HG02970 (cell line): ENCODE data around the gene GLCE.
"Not testable (repeated sequence)": the region's sequence is repeated elsewhere in the genome, so short reads cannot be mapped to it uniquely, and the experiment has no call there.

Source experiments
- ATAC-seq: cut with Tn5 transposase; IDR thresholded peaks from one replicate; pipeline ENCODE4 v1.9.1; 2021; ENCODE audit warnings: mild to moderate bottlenecking, moderate library complexity, moderate number of reproducible peaks; ENCODE audit not compliant: unreplicated experiment, low FRiP score

GLCE gene

DNA sequence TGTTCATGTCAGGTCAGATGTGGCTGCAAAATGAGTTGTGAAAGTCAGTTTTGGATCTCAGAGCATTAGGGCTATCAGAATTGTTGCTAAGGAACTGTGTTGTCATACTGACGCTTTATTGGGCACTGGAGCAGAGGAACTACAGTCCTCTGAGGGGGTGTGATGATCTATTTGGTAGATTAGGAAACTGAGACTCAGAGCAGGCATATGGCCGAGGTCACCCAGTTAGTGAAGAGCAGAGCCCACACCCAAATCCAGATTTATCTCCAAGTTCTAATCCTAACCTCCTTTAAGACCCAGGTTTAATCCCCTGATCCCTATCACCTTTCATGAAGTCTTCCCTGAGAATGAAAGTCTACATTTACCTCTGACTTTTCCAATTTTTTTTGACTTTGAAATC, 25.6 kb upstream of the GLCE start:
- ATAC-seq, result no peak

DNA sequence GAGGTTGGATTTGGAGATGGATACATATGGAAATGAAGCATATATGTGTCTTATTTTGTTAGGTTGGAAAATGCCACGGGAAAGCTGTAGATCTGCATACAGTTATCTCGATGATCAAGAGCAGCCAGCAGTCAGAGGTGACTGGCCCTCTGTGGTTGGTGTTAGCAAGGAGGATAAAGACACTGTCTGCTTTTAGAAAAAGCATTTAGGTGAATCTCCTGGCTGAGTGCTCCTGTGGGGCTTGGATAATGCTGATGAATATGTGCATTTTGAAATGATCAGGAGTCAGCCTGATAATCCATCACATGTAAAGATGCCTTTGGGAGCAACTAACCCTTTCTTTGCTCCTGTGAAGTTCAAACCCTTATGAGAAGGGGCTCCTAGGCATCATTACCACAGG, 24.9 kb upstream of the GLCE start:
- no peak for ATAC-seq

DNA sequence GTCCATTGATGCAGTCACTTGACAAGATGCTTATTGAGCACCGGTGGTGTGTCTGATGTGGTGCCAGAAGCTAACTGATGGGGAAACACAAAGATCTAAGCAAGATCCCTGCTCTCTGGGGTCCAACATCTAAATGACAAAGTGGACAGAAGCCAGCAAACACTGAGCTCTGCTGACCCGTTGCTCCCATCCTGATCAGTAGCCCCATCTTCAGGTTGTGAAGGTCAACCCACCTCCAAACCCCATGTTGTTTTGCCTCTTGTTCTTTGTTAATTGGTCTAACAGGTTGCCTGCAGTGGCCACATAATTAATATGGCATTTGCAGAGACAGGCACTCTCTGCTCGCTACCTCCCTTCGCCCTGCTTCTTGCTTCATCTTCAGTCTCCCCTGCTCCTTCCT, 21.5 kb upstream of the GLCE start:
- no peak for ATAC-seq

DNA sequence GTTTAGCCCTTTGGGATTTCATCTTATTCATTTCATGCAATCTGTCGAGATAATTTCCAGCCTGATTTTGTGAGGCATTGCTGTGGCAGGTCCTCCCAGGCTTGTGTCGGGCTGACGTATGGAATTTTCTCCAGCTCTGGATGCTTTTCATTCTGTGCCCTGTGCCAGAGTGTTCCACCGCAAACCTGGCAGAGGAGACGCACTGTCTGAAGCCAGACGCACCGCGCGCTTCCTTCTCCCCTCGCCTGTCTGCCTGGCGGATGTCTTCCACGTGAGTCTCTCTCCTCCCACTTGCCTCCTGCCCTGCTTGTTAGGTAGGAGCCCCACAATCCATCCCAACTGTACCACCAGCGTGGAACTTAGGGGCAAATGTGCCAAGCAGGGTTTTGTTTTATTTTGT, 20.1 kb upstream of the GLCE start:
- no peak for ATAC-seq

DNA sequence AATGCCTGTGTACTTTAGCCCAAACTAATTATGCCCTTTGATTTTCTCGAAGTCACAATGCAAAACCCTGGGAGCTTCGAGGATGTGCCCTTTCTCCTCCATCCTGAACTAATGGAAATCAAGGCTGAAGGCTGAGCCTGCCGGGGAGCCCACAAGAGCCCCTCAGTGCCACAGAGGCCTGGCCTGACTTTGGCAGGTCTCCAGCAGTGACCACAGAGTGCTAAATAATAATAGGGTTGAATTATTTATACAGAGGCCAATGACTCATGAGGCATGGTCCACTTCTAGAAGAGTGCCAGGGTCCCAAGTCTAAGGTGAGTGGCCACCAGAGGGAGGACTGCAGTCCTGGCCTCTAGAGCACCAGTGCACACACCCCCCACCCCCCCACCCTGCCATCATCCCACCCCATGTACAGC, 19.1 kb upstream of the GLCE start:
- ATAC-seq, result no peak

DNA sequence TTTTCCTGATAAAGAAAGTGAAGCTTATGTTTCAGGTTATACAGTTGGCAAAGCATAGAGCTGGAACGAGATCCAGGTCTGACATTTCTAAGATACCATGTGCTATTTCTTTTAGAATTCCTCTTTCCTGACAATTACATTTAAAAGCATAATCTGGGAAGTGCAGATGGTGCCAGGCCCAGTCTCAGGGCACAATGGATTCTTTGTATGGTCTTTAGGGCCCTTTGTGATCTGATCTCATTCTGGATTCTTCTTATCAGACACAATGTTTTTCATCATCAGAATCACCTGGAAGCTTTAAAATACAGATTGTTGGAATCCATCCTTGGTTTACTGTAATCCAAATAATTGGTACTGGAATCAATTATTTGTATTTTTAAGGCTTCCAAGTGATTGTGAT, 18.6 kb upstream of the GLCE start:
- ATAC-seq, result no peak

DNA sequence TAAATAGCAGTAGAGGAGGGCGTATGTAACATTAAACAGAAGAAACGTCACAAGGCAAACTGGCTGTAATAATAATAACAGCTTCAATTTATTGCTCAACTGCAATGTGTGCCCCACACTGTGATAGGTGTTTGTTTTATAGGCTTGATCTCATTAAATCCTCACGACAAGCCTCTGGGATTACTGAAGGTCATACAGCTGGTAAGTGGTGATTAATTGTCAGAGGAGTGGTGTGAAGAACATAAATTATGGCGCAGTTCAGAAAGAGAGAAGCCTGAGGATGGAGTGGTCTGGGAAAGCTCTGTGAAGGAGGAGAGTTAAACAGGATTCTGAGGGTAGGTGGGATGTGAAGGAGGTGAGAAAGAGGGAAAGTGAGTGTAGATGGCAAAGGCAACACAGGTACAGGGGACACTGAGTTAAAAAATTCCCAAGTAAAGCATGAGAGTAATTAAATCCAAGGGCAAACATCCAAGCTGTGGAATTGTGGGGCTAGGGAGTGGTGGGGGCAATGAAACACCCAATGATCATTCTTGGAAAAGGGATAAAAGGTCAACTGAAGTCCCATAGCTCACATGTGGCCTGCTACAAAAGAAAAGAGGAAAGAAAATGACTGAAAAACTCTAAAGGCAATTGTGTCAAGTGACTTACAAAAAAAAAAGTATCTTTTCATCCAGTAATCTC, 16.5 kb upstream of the GLCE start:
- no peak for ATAC-seq

DNA sequence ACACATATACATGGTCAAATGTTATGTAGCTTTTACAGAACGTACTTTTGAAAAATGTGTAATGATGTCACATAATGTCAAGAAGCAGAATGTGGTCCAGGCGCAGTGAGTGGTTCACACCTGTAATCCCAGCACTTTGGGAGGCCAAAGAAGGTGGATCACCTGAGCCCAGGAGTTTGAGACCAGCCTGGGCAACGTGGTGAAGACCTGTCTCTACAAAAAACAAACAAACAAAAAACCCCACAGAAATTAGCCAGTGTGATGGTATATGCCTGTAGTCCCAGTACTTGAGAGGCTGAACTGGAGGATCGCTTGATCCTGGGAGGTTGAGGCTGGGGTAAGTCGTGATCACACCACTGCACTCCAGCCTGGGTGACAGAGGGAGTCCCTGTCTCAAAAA, 15.9 kb upstream of the GLCE start:
- no peak for ATAC-seq

DNA sequence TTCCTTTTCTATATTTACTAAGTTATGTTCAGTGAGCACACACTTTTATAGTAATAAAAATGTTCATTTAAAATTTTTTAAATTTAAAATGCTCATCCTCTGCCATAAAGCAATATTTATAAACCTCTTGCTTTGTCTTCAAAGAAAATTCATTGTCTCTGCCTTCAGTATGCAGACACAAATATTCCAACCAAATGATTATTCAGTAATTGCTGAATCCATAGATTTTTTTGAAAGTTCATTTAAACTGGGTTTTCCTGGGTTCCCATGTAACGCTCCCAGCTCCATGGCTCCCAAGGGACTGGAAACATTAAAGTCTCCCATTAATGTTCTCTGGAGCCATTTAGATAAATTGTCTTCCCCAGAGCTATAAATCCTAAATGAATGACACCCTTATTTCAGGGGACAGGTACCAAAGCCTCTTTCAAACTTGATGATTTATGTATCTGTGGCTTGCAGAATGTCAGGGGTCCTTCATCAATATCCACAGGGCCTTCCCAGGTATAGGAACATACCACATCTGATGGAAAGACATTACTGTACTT, 15.2 kb upstream of the GLCE start:
- ATAC-seq, result no peak

DNA sequence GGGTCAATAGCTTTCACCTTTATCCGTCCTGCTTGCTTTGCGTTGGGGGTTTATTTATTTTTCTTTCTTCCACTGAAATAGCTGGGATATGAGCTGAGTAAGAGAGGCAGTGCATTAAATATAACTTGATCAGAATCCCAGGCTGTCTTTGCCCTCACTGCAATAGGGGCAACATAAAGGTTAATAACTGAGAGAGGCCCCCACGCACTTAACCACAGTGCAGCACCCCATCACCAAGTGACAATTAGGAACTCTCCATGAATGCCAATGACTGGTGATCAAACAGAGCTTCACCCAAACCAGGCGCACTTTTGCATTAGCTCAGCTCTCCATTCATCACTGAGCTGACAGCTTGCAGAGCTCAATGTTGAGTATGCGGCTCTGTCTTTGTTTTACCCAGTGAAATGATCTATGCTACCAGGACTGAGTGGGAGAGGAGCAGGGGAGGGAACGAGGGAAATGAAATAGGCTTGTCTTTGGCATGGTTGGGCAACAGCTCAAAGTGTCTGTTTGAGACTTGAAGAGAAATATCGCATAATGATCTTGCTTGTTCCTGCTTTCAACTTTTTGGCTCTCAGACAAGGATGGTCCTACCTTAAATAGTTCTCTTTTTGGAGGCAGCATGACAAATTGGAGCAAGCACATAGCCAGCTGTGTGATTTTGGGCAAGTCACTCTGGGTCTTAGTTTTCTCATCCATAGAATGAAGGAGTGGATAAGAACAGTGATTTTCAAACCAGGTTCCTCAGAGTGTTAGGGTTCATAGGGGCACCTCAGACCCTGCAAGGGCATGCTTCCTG, 14.5 kb upstream of the GLCE start:
- no peak for ATAC-seq

DNA sequence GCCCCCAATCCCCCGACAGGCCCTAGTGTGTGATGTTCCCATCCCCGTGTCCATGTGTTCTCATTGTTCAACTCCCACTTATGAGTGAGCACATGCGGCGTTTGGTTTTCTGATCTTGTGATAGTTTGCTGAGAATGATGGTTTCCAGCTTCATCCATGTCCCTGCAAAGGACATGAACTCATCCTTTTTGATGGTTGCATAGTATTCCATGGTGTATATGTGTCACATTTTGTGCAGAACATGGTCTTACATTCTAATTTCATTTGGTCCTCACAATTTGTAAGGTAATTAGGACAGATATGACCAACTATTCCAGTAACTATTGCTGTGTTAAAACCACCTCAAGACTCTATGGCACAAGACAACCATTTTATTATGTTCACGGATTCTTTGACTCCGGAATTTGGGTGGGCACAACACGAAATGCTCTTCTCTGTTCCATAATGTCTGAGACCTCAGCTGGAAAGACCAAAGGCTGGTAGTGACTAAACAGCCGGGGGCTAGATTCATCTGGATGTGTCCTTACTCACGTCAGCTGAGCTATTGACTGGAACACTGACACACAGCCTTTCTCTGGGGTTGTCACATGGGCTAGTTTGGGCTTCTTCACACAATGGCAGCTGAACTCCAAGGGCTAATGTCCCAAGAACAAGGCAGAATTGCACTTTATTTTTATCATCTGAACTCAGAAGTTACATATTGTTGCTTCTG, 13.6 kb upstream of the GLCE start:
- ATAC-seq, result no peak

DNA sequence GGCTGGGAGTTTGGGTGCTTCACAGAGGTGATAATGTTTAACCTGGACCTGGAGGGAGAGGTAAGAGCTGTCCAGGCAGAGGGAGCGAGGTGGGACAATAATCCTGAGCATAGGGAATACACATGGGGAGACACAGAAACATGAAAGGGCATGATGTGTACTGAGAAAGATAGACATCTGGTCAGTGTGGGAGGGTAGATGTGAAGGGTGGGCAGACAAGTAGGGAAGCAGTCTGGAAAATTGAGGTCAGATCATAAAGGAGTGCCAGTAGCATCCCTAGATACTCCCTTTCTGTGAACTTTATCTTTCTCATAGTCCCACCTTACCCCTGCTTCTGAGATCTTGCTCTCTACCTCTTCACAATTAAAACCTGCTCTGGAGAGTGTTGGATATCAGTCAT, 12.0 kb upstream of the GLCE start:
- no peak for ATAC-seq

DNA sequence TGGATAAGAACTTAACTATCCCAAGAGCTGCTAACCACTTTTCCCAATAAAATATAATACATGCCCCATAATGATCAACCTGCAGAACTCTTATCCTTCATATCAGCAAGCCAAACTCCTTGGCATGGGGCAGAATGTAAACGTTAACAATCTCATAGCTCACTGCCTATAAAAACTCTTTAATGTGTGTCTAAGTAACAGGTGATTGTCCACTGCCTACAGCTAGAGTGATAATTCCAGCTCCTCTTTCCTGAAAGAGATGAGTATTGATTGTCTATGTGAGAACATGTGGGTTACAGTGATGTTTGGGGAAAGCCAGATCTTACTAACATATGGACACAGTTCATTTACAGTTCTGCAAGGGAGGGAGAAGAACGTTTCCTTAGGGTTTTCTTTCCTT, 11.3 kb upstream of the GLCE start:
- ATAC-seq, result no peak

DNA sequence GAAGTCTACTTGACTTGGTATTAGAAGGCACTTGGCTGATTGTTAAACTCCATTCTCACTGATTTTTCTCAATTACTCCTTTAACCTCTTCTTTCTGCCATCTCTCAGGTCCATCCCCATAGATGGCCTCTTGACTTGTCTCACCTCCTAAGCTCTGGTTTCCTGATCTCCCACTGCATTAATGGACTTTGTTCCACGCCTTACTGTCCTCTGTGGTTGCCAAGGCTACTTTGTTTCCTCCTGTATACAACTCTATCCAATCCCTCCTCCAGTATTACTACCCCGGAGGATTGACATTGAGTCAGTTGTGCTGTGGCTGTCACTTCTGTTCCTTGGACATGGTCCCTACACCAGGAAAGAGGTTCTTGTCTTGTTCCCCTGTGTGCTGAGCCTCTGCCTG, 10.6 kb upstream of the GLCE start:
- no peak for ATAC-seq

DNA sequence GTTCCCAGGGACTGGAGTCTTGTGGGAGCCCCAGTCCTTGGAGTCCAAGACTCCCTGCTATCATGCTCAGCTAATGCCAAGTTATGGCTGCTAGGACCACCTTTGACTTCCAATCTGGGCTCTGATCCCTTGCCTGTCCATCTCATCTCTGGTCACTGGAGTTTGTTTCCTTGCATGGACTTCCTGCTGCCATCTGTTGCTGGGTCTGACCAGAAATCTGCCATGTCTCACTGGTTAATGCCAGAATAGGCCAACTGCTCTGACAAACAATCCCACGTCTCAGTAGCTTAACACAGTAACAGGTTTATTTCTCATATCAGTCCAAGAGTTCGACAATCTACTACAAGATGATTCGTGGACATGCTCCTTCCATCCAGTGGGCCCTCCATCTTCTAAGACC, 10.1 kb upstream of the GLCE start:
- ATAC-seq, result no peak

DNA sequence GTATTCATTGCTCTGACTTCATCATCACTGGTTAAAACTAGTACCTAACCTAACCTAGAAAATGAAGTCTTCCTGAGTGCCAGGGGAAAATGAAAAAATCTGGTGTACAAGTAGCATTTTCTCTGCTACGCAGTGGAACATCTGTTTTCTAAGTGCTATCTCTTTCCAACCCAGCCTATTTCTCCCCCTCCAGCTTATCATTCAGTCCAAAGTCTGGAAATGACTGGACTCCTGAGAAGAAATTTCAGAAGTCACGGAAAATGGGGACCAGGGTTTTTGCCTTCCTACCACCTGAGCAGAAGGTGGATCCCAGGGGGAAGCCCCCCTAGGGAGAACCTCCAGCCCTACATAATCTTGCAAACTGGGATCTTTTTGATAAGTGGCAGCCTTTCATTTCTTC, 9.6 kb upstream of the GLCE start:
- no peak for ATAC-seq

DNA sequence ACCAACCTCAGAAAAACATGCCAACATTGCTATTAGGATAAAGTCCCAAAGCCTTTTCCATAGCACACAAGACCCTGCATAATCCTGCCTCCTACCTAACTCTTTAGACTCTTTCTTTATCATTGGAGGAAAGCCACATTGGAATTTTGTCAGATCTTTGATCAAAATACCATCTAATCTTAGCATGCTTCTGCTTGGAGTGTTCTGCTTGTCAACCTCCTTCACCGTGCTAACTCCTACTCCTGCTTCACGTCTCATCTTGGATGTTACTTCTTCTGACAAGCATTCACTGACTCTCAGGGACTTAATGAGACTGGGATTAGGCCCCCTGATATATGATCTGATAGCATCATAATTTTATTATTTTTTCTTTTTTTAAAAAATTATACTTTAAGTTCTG, 7.4 kb upstream of the GLCE start:
- ATAC-seq, result no peak

DNA sequence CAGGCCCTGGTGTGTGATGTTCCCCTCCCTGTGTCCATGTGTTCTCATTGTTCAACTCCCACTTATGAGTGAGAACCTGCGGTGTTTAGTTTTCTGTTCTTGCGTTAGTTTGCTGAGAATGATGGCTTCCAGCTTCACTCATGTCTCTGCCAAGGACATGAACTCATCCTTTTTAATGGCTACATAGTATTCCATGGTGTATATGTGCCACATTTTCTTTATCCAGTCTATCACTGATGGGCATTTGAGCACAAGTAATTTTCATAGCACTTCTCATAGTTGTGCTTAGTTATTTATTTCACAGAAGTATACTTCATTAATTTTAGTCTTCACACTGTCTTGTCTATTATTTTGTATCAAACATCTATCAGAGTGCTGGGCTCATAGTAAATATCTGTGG, 6.8 kb upstream of the GLCE start:
- ATAC-seq, result not testable (repeated sequence)

DNA sequence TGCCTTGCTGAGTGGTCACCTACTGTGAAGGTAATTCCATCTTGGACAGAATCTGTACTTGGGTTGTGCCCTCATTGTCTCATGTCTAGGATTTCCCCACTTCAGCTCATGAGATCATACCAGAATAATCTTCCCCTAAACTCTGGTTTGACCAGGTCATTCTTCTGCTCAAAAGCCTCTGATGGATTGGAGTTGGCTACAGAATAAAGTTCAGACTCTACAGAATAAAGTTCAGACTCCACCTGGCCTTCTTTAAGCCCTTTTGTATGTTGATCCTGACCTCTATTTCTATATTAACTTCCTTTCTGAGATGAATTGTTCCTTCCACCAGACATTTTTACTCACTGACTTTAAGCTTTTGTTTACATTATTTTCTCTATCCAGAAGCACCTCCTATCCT, 6.4 kb upstream of the GLCE start:
- no peak for ATAC-seq

DNA sequence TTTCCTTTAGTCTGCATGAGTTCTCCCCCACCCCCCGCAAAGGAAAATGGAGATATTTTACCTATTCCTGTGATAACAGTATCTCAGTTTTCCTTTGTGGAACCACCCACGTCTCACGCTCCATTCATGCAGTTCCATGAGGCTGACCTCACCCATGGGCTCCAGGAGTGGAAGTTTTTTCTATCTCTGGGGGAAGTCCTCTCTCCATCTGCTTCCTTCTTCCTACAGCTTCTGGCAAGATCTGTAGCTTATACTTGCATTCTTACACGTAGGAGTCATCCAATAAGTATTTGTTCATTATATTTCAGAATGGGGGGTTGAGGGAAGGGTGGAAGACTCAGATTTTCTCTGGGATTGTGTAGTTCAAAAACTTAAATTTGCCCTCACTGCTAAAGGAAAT, 5.8 kb upstream of the GLCE start:
- no peak for ATAC-seq

DNA sequence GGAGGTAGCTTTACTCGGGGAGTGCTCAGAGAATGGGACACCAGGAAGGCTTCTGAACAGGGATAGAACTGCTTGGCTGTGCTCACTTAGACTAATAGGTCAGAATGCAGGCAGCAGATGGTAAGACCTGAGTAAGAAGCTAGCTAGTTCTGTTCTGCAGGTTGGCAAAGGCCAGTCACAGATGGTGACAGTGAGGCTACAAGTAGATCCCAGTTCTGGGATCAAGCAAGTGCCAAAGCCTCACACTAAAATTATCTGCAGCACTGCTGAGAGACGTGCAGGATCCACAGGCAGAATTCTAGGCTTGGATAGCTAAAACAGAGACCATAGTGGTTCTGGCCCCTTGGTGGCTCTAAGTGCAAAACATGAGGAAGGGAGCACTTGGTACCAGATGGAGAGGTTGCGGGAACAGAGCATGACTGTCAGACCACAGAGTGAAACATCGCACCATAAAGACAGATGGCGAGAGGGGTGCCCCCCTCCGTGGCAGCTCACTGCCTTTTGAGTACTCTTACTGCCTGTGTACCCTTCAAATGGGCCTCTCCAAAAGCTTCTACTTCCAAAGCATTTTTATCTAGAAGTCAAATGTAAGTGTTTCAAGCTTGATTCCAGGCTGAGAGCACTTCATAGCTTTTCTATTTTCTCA, 3.6 kb upstream of the GLCE start:
- ATAC-seq, result no peak
